ENCODE data around the gene FOXP4. TPM values are rescaled to one million over a fixed set of nuclear protein-coding genes. Genes with fewer than 3 reads are reported as not detected.

Gene FOXP4
- total RNA-seq, result 1.9 and 2.9 TPM in 2 replicates

GRCh38 chr6:41545703-41546474 is at the start of gene FOXP4:
Gene FOXP4, plus strand, starts transcription at chr6:41546381. Its CDS starts 19,380 bp downstream, at chr6:41565761.

GRCh38 chr6:41638002-41638934 is 92.1 kb downstream of the FOXP4 start, which contains the start of gene MDFI:
Gene MDFI, plus strand, starts transcription at chr6:41638468. Its CDS starts 282 bp downstream, at chr6:41638750.

Other genes with a start within 250 kb of the FOXP4 start
- not detected in 2 replicates for gene NCR2, start 210.8 kb upstream of the FOXP4 start, total RNA-seq
- 42.7 and 56.5 TPM in 2 replicates for gene MDFI, start 92.1 kb downstream of the FOXP4 start, total RNA-seq
- 2.3 and 4.0 TPM in 2 replicates for gene TFEB, start 189.2 kb downstream of the FOXP4 start, total RNA-seq
- not detected in 2 replicates for gene PGC, start 201.0 kb downstream of the FOXP4 start, total RNA-seq
- gene FRS3, start 233.5 kb downstream of the FOXP4 start, total RNA-seq, result 0.32 and 1.1 TPM in 2 replicates
- 0.97 and 1.5 TPM in 2 replicates for gene PRICKLE4, start 234.4 kb downstream of the FOXP4 start, total RNA-seq
- 145 and 163 TPM in 2 replicates for gene TOMM6, start 241.3 kb downstream of the FOXP4 start, total RNA-seq

Measured in epithelial cell of umbilical artery (primary cell).